Large intestine (tissue), 3 donors: ENCODE measurements around the gene G6PC2. TPM values are rescaled to one million over a fixed set of nuclear protein-coding genes. Genes with fewer than 3 reads are reported as not detected.
"Not testable (repeated sequence)": the region's sequence is repeated elsewhere in the genome, so short reads cannot be mapped to it uniquely, and the experiment has no call there.

ENCODE experiments used
- DNase-seq, 2 donors: peaks; one replicate each; pipeline versions ENCODE4 v3.0.0 to v3.0.0-alpha.2; 2013
- H3K27ac ChIP-seq: one replicate; pipeline ENCODE4 v1.5.1; 2013; ENCODE audit warnings: low read length
- H3K27me3 ChIP-seq: 2 replicates; pipeline ENCODE4 v1.6.1; 2013; ENCODE audit warnings: low read length; ENCODE audit not compliant: control insufficient read depth, insufficient read depth
- H3K36me3 ChIP-seq: 2 replicates; pipeline ENCODE4 v1.6.1; 2013; ENCODE audit warnings: low read length; ENCODE audit not compliant: control insufficient read depth, insufficient read depth
- H3K4me1 ChIP-seq: one replicate; pipeline ENCODE4 v1.6.1; 2013; ENCODE audit warnings: low read length; ENCODE audit not compliant: control insufficient read depth, insufficient read depth
- H3K4me3 ChIP-seq: one replicate; pipeline ENCODE4 v1.5.1; 2013; ENCODE audit warnings: low read length
- H3K9me3 ChIP-seq: one replicate; pipeline ENCODE4 v1.6.1; 2013; ENCODE audit warnings: mild to moderate bottlenecking, low read depth, low read length, moderate library complexity; ENCODE audit not compliant: control insufficient read depth
- WGBS: methylation state at CpG from one replicate; pipeline ENCODE4 v1.1.5; 2013; ENCODE audit warnings: low lambda C conversion rate; ENCODE audit not compliant: insufficient coverage; 5-methylcytosine and 5-hydroxymethylcytosine counted together
- polyA plus RNA-seq: library from polyadenylated mRNA; unstranded; fragments of 120-200 nt; gene quantifications from one replicate; pipeline ENCODE4 v1.2.1, GENCODE V29; 2013

G6PC2 gene
- polyA plus RNA-seq, 1 donor: 0.19 TPM

DNA sequence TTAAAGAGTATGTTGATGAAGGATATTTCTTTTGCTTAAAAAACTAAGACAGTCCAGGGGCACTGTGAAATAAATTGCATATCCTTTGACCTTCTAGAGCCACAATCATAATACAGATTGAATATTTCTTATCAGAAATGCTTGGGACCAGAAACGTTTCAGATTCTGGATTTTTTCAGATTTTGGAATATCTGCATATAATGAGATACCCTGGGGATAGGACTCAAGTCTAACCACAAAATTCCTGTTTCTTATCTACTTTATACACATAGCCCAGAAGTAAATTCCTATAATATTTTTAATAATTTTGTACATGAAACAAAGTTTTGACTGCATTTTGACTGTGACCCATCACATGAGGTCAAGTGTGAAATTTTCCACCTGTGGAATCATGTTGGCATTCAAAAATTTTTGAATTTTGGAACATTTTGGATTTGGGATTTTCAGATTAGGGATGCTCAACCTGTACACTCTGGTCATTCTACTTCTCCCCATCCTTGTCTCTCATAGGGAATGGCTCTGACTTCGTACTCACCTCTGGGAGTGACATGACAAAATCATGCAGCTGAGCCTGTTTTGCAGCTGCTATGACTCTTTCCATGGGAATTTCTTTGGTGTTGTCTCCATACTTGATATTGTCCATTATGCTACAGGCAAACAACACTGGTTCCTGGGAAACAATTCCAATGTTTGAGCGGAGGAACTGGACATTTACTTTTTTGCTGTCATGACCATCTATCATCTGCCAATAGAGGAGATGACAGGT is 25.7 kb downstream of the G6PC2 start:
- Histone ChIP-seq H3K4me3 (no peak overlapping the region), H3K27ac (no peak overlapping the region), H3K9me3 (no peaks in the 10 kb centered on the region), H3K4me1 (peaks cover 4% of the 10 kb centered on the region), H3K36me3 (no peaks in the 10 kb centered on the region), H3K27me3 (no peaks in the 10 kb centered on the region)
- no peak for DNase-seq
- WGBS: 71% methylated on average over 2 of the region's 3 CpGs

DNA sequence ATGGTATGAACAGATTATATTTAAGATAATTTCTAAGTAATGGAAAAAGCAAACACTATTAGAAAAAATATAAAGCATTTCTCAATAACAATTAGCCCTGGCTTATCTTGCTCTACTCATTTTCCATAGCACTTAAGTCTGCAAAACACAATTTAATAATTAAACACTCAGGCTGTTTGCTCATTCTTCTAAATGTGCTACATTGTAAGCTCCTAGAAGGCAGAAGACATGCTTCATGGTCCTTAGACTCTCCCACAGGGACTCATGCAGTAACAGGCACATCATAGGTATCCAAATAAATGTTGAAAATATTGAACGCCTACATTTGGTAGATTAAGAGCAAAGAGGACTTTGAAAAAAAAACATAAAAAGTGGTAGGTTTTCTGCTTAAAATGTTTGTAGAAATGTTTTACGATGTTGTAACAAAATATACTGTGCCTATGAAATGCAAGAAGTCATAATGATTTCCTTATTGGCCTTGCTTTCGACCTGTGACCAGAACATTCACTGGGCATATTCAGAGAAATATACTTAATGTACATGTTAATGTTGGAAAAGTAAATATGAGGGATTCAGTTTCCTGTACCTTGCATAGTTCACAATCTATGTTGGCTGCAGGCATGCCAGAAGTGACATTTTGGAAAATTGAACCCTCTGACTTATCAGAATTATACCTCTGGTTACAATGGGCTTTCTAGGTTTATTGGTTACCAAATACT is 27.2 kb downstream of the G6PC2 start:
- peaks cover 4% of the 10 kb centered on the region for H3K4me1 ChIP-seq
- WGBS: 67% methylated on average over 1 of the region's 3 CpGs
- H3K9me3 ChIP-seq: no peaks in the 10 kb centered on the region
- H3K4me3 ChIP-seq: no peak overlapping the region
- peak in 1 of 2 donors; percentile 21 for DNase-seq
- H3K27ac ChIP-seq: peak overlapping the region; percentile 20
- H3K27me3 ChIP-seq: no peaks in the 10 kb centered on the region
- no peaks in the 10 kb centered on the region for H3K36me3 ChIP-seq

DNA sequence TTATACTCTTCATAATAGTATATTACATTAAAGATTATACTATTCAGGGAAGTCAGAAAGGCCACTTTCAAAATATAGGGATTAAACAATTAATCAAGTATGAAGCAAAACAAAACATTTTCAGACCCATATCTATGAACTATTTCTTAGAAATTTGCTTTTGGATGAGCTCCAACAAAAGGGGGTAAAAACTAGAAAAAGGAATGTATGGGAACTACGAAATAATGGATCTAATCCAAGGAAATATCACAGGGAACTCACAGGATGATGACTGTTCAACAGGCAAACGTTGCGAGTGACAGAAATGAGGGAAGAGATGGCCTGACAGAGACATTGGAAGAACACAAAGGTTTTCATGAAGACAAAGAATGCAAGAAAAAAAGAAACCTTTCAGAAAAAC is 27.9 kb downstream of the G6PC2 start:
- Histone ChIP-seq H3K27me3 (no peaks in the 10 kb centered on the region), H3K9me3 (no peaks in the 10 kb centered on the region), H3K4me1 (peaks cover 4% of the 10 kb centered on the region), H3K4me3 (no peak overlapping the region), H3K27ac (no peak overlapping the region), H3K36me3 (no peaks in the 10 kb centered on the region)
- DNase-seq: no peak
- 89% methylated on average over 3 of the region's 3 CpGs for WGBS

DNA sequence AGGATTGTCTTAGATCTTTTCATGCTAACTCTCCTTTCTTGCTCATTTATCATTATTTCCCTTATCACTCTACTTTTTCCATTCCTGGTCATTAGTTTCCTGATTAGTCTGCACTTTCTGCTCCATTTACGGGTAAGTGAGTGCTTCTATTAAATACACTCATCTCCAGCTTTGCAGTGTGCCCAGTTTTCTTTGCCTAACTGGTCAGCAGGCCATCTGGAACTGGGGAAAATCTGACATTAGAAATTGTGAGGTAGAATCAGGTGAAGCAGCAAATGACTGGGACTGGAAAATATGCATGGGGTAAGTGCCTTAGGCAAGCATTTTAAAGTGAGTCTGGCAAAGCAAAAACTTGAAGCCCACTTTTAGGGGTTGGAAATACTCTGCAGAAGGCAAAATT is 29.2 kb downstream of the G6PC2 start:
- no CpG with 5 or more reads among the region's 1 CpG for WGBS
- peaks cover 4% of the 10 kb centered on the region for H3K4me1 ChIP-seq
- H3K36me3 ChIP-seq: no peaks in the 10 kb centered on the region
- H3K4me3 ChIP-seq: no peak overlapping the region
- no peak for DNase-seq
- H3K27me3 ChIP-seq: no peaks in the 10 kb centered on the region
- no peak overlapping the region for H3K27ac ChIP-seq
- H3K9me3 ChIP-seq: no peaks in the 10 kb centered on the region

DNA sequence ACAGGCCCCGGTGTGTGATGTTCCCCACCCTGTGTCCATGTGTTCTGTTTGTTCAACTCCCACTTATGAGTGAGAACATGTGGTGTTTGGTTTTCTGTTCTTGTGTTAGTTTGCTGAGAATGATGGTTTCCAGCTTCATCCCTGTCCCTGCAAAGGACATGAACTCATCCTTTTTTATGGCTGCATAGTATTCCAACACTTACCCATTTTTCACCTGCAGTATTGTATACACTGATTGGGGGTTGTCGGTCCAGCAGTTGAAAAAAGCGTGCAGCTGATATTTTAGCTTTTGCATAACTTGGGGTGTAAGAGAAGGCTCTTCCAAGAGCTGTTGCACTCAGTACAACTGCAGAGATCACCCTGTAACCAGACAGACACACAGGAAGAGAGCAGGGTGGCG is 31.1 kb downstream of the G6PC2 start:
- H3K4me3 ChIP-seq, H3K36me3 ChIP-seq, H3K27ac ChIP-seq, H3K4me1 ChIP-seq, H3K27me3 ChIP-seq, H3K9me3 ChIP-seq, DNase-seq: not testable (repeated sequence)
- WGBS: no CpG with 5 or more reads among the region's 4 CpGs

DNA sequence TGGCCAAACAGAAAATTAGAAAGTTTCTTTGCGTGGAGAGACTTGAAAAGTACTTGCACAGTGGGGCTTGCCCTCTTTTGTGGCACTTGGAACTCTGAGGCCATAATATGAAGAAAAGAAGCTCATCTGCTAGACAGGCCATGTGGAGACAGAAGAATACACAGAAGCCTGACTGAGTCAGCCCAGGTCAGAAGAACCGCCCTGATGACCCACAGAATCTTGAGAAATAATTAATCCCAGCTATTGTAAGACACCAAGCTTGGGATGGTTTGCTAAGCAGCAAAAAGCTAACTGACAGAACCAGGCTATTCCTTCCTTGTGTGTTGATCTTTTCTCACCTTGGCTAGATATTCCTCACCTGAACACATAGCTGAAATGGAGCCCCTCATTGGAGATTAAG is 33.7 kb downstream of the G6PC2 start:
- no CpG with 5 or more reads among the region's 2 CpGs for WGBS
- no peak for DNase-seq
- Histone ChIP-seq H3K27ac (no peak overlapping the region), H3K36me3 (no peaks in the 10 kb centered on the region), H3K9me3 (no peaks in the 10 kb centered on the region), H3K4me3 (no peak overlapping the region), H3K27me3 (no peaks in the 10 kb centered on the region), H3K4me1 (no peaks in the 10 kb centered on the region)

DNA sequence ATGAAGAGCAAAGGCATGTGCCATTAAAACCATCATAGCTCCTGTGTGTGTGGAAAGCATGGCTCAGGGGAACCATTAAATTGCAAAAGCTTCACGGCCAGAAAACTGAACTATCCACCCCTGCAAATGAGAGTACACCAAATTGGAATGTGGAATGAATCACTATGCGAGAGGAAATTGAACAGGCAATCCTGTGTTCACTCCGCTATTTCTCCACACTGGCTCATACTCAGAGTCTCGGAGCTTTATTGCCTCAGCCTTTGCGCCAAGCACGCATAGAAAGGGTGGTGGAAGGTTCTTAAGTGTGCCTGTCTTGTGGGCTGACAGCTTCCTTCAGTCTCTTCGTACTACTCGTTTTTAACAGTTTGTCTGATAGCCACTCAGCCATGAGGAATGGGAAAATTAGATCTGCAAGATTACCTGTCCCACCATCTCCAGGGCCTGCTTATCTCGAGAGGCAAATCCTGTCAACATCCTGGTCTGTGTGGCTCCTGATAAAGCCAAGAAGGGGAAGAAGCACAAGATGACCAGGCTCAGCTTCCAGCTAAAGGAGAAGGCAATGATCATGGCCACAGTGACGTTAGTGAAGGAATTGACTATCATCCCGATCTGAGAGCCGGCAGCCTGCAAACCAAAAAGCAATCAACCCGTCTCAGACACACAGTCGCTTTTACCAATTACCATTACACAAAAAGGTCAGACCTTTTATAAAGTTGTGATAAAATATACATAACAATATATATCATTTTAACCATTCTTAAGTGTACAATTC is 34.9 kb downstream of the G6PC2 start:
- Histone ChIP-seq H3K27me3 (no peaks in the 10 kb centered on the region), H3K4me1 (no peaks in the 10 kb centered on the region), H3K27ac (no peak overlapping the region), H3K9me3 (no peaks in the 10 kb centered on the region), H3K4me3 (no peak overlapping the region), H3K36me3 (no peaks in the 10 kb centered on the region)
- WGBS: 90% methylated on average over 2 of the region's 14 CpGs
- no peak for DNase-seq

DNA sequence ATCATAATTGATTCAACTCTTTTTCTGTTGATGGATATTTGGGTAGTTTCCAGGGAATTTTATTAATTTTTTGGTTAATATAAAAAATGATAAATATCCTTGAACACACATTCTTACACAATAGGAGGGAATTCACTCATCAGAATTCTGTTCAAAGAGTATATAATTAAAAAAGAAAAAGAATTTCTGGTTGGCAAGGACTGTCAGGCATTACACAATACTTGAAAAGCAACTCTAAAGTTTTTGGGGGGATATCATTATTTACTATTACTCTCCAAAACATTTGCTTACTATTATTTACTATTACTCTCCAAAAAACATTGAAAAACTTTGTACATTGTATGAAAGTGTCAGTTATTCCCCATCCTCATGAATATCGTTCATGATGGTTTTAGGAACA is 38.0 kb downstream of the G6PC2 start:
- no peaks in the 10 kb centered on the region for H3K27me3 ChIP-seq
- DNase-seq: no peak
- 100% methylated on average over 1 of the region's 1 CpG for WGBS
- no peaks in the 10 kb centered on the region for H3K9me3 ChIP-seq
- no peak overlapping the region for H3K27ac ChIP-seq
- no peaks in the 10 kb centered on the region for H3K4me1 ChIP-seq
- no peaks in the 10 kb centered on the region for H3K36me3 ChIP-seq
- H3K4me3 ChIP-seq: no peak overlapping the region

DNA sequence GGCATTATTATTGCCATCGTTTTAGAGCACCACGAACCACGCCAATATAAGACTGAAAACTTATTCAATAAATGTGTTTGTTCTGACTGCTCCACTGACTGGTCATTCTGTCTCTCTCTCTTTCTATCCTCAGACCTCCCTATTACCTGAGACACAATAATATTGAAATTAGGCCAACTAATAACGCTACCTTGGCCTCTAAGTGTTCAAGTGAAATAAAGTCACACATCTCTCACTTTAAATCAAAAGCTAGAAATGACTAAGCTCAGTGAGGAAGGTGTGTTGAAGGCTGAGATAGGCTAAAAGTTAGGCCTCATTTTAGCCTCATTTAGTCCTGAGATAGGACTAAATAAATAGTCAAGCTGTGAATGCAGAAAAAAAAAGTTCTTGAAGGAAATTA is 38.8 kb downstream of the G6PC2 start:
- Histone ChIP-seq H3K27ac (no peak overlapping the region), H3K4me3 (no peak overlapping the region), H3K4me1 (no peaks in the 10 kb centered on the region), H3K27me3 (no peaks in the 10 kb centered on the region), H3K9me3 (no peaks in the 10 kb centered on the region), H3K36me3 (no peaks in the 10 kb centered on the region)
- 96% methylated on average over 3 of the region's 4 CpGs for WGBS
- no peak for DNase-seq

DNA sequence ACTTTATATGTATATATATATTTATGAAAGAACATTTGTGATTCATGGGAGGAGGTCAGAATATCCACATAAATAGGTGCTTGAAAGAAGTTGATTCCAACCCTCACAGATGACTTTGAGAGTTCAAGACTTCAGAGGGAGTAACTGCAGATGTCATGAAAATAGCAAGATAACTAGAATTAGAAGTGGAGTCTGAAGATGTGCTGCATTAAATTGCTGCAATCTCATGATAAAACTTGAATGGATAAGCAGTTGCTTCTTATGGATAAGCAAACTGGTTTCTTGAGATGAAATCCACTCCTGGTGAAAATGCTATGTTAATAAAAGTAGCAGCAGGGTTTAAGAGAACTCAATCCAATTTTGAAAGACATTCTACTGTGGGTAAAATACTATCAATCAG is 40.2 kb downstream of the G6PC2 start:
- DNase-seq: no peak
- Histone ChIP-seq H3K27me3 (no peaks in the 10 kb centered on the region), H3K4me1 (no peaks in the 10 kb centered on the region), H3K4me3 (no peak overlapping the region), H3K27ac (no peak overlapping the region), H3K36me3 (no peaks in the 10 kb centered on the region), H3K9me3 (no peaks in the 10 kb centered on the region)
